GM12801 (cell line): ENCODE measurements around the gene KRT75.

Source experiments
- TF ChIP-seq, protein P1 (sequence below): IDR thresholded peaks from one replicate; pipeline ENCODE4 v1.5.1; 2011; ENCODE audit warnings: control low read depth; ENCODE audit not compliant: insufficient read length; ENCODE audit errors: extremely low read depth

Gene KRT75

DNA sequence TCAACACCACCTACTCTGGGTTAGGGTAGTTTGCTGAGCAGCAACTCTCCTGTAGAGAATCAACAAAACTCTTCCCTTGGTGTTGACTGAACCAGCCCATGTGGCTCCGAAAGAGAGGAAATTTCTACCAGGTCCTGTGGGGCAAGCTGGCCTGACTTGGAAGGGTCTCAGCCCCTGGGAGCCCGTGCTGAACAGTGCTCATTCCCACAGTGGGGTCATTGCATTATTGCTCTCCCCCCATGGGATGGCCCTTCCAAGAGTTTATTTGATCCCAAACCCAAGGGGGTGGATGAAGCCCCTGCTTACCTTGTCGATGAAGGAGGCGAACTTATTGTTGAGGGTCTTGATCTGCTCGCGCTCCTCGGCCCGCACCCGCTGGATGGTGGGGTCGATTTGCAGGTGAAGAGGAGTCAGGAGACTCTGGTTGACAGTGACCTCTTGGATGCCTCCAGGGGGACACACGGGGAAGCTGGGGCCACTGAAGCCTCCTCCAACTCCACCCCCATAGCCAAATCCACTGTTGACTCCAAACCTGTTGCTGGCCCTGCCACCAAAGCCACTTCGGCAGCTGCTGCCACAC lies 580 bp downstream of the KRT75 start:
- TF ChIP-seq, protein P1, sequence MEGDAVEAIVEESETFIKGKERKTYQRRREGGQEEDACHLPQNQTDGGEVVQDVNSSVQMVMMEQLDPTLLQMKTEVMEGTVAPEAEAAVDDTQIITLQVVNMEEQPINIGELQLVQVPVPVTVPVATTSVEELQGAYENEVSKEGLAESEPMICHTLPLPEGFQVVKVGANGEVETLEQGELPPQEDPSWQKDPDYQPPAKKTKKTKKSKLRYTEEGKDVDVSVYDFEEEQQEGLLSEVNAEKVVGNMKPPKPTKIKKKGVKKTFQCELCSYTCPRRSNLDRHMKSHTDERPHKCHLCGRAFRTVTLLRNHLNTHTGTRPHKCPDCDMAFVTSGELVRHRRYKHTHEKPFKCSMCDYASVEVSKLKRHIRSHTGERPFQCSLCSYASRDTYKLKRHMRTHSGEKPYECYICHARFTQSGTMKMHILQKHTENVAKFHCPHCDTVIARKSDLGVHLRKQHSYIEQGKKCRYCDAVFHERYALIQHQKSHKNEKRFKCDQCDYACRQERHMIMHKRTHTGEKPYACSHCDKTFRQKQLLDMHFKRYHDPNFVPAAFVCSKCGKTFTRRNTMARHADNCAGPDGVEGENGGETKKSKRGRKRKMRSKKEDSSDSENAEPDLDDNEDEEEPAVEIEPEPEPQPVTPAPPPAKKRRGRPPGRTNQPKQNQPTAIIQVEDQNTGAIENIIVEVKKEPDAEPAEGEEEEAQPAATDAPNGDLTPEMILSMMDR, result no peak

DNA sequence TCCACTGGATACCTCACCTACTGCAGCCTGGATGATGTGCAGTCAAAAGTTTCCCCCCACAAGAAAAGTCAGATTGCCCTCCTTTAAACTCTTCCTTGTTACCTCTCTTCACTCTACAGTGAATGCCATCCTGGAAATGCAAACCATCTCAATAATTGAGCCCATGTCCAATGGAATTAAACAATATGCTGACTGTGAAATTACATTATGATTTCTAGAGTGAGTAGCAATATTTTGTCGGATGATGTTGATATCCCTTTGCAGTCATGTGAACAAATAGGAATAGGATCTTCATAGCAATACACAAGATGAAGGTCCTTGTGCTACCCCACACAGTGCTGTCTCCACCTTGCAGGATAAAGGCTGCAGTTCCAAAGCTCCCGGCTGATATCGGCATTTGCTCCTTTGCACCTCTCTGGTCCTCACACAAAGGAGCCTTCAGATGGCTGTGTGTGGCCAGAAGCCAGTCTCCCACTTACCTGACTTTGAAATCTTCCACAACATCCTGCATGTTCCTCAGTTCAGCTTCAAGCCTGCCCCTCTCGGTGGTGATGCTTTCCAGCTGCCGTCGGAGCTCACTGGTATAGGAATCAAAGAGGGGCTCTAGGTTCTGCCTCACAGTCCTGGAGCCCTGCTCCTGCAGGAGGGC lies 1.5 kb downstream of the KRT75 start:
- TF ChIP-seq, protein P1, result no peak

- TF ChIP-seq, protein P1, result no peak
Observed at GRCh38 chr12:52428121-52428520, 6.0 kb downstream of the KRT75 start.

GRCh38 chr12:52427083-52427482 lies 7.1 kb downstream of the KRT75 start:
- TF ChIP-seq, protein P1, result no peak

DNA sequence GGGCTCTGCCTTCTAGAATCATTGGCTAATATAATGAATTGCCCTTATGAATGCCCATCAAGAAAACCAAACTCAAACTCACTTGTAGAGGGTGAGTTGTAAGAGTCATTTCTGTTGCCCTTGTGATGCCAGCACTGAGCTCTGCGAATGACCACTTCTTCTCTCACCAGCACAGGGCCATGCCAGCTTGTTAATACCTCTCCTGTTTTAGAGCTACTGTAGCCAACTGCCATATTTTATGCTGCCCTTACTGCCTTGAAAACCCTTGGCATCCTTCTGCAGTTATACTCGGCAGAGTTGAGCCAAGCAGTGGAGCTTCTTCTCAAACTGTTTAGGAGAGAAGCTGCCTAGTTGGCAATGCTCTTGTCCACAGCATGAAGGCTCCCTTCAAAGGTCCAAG lies 8.1 kb downstream of the KRT75 start:
- TF ChIP-seq, protein P1, result no peak

DNA sequence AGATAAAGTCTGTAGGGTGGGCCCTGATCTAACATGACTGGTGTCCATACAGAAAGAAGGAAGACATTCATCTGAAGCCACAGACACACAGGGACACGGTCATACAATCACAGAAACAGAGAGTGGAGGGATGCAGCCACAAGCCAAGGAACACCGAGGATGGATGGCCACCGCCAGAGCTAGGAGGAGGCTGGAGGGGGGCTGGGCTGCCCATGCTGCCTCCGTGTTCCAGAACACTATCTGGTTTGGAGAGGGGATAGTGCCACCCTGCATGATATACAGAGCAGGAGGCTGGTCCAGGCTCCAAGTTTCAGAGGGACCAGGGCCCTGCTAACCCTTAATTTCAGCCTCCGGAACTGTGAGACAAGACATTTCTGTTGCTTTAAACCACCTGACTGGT lies 8.7 kb downstream of the KRT75 start:
- TF ChIP-seq, protein P1, result no peak

DNA sequence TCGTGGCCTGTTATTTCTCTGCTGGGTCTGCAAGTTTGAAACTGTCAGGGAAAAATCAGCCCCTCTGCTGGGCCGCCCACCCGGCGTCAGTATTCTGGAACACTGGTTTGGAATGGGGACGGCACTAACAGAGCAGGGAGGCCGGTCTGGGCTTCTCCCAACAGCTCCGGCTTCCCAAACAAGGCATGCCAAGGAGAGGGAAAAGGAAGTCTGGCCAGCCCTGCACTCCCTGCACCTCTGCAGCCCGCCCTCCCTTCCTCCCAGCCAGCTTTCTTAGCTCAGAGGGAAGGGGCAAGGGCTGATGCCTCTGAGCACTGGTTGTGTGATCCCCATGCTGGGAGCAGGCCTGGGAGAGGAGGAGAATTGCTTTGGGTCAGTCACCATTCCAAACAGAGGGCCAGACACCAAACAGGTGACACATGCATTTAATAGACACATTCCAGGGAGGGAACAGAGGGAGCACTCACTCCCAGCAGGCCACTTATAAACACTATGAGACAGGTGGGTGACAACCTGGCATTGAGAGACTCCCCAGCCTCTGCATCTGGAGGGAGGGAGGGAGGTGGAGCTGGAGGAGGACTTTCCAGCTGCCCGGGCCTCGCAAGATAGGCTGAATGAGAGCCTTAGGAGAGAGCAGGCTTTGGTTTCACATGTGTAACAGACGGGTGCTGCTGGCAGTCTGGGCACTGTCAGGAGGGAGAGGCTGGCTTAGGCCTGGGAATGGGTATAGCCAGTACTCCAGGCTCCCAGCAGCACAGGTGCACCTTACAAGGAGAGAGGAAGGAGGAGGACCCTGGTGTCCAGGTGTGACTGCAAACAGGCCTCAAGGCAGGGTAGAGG lies 10.3 kb downstream of the KRT75 start:
- TF ChIP-seq, protein P1, result no peak
